ENCODE results near the gene GIGYF1. TPM values are rescaled to one million over a fixed set of nuclear protein-coding genes. Genes with fewer than 3 reads are reported as not detected.

GIGYF1 gene
- total and polyA plus RNA-seq, 8 donors = 10.5 to 127 (median 33.6) TPM

DNA sequence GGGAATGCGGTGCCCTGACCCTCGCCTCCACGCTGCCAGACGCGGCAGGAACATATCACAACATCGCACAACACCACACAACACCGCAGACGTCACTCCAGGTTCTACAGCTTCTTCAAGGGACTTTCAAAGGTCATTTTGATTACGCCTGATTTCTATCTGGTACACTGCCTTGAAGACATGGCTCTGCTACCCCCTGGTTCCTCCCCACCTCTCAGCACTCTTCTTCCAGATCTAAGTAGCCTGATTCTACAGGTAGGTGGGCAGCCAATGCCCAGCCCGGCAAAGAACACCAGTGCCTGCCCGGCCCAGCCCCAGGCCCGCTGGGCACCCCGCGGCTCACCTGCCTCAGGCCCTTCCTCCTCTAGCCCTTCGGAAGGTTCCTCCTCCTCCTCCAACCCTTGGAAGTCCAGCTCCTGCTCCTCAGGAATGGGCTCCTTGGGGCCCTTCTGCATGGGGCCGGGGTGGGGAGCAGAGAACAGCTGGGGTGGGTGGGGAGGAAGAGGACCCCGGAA, 8.4 kb downstream of the GIGYF1 start:
- TF ChIP-seq POLR2A (IDR thresholded peaks at IDR 0.05) = no peak
- no peak for TF ChIP-seq POLR2AphosphoS5 (IDR thresholded peaks at IDR 0.05)
- no peak for TF ChIP-seq EP300 (IDR thresholded peaks at IDR 0.05)
- TF ChIP-seq, protein P1, sequence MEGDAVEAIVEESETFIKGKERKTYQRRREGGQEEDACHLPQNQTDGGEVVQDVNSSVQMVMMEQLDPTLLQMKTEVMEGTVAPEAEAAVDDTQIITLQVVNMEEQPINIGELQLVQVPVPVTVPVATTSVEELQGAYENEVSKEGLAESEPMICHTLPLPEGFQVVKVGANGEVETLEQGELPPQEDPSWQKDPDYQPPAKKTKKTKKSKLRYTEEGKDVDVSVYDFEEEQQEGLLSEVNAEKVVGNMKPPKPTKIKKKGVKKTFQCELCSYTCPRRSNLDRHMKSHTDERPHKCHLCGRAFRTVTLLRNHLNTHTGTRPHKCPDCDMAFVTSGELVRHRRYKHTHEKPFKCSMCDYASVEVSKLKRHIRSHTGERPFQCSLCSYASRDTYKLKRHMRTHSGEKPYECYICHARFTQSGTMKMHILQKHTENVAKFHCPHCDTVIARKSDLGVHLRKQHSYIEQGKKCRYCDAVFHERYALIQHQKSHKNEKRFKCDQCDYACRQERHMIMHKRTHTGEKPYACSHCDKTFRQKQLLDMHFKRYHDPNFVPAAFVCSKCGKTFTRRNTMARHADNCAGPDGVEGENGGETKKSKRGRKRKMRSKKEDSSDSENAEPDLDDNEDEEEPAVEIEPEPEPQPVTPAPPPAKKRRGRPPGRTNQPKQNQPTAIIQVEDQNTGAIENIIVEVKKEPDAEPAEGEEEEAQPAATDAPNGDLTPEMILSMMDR (IDR thresholded peaks at IDR 0.05) = no peak
- no peak for DNase-seq
- Histone ChIP-seq H3K4me3 (no peak overlapping the region), H3K27me3 (no peaks in the 10 kb centered on the region), H3K27ac (no peak overlapping the region), H3K36me3 (peaks cover 70 to 94% (median 91%) of the 10 kb centered on the region in 4 donors), H3K9me3 (no peaks in the 10 kb centered on the region), H3K4me1 (peaks cover 9 to 42% (median 26%) of the 10 kb centered on the region in 4 donors)
- WGBS, 5 donors = 85 to 92% (median 88%) methylated on average over 15 to 17 of the region's 17 CpGs
- intact Hi-C loops (cut with DNase I; ENCODE audit: low total_unique reads) = no loop called here

DNA sequence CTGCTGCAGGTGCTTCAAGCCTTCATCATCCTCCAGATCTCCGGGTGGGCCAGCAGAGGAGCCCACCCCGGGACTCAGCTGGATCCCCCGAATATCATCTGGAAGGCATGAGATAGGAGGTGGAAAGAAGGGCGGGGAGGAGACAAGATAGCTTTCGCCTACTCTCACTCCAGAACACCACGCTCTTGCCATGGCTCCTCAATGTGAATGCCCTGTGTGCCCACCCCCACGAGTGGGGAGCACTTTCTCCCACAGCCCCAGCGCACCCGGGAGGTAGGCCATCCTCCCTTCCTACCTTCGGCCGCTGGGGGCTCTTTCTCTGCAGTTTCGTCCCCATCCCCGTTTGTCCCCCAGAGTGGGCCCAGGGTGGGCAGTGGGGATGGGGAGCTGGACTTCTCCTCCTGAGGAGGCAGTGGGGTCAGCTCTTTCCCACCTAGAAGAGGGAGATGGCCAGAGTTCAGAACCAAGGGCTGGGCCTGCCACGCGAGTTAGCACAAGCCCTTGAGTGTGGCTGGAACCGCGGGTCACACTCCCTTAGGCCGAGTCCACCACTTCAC, 8.9 kb downstream of the GIGYF1 start:
- Histone ChIP-seq H3K4me3 (no peak overlapping the region), H3K27ac (no peak overlapping the region), H3K9me3 (no peaks in the 10 kb centered on the region), H3K4me1 (peaks cover 7 to 42% (median 27%) of the 10 kb centered on the region in 4 donors), H3K27me3 (no peaks in the 10 kb centered on the region), H3K36me3 (peaks cover 70 to 99% (median 96%) of the 10 kb centered on the region in 4 donors)
- intact Hi-C loops (cut with DNase I; ENCODE audit: low total_unique reads) = no loop called here
- no peak for DNase-seq
- TF ChIP-seq, protein P1 (IDR thresholded peaks at IDR 0.05) = no peak
- TF ChIP-seq POLR2A (IDR thresholded peaks at IDR 0.05) (no peak), POLR2AphosphoS5 (IDR thresholded peaks at IDR 0.05) (no peak)
- 88 to 94% (median 91%) methylated on average over 16 to 18 of the region's 18 CpGs for WGBS, 5 donors

DNA sequence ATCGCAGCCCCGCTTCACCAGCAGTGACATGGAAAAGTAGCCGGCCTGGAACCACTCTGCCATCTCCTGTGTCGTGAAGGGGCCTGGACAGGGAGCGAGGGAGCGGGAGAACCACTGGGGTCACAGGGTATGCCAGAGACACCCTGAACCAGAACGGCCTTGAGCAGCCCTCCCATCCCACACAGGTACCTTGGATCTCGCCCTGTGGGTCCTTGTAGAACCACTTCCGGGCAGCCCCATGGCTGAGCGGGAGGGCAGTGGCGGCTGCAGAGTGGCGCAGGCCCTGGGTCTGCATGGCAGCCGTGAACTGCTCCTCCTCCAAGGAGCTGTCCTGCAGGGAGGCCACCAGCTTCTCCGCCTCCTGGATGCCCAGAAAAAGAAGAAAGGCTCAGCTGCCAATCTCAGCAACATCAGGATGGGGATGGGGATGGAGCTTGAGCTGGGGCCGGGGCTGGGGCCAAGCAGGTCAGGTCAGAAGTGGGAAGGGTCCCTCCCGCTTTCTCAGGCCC, 9.5 kb downstream of the GIGYF1 start:
- Histone ChIP-seq H3K9me3 (no peaks in the 10 kb centered on the region), H3K4me3 (no peak overlapping the region), H3K4me1 (peaks cover 2 to 42% (median 26%) of the 10 kb centered on the region in 4 donors), H3K27me3 (no peaks in the 10 kb centered on the region), H3K27ac (no peak overlapping the region), H3K36me3 (peaks cover 70 to 100% (median 98%) of the 10 kb centered on the region in 4 donors)
- intact Hi-C loops (cut with DNase I; ENCODE audit: low total_unique reads) = no loop called here
- 91 to 100% (median 93%) methylated on average over 5 to 16 of the region's 16 CpGs for WGBS, 5 donors
- TF ChIP-seq, protein P1 (IDR thresholded peaks at IDR 0.05) = no peak
- no peak for TF ChIP-seq EP300 (IDR thresholded peaks at IDR 0.05)
- no peak for TF ChIP-seq POLR2AphosphoS5 (IDR thresholded peaks at IDR 0.05)
- TF ChIP-seq POLR2A (IDR thresholded peaks at IDR 0.05) = no peak
- DNase-seq = no peak

DNA sequence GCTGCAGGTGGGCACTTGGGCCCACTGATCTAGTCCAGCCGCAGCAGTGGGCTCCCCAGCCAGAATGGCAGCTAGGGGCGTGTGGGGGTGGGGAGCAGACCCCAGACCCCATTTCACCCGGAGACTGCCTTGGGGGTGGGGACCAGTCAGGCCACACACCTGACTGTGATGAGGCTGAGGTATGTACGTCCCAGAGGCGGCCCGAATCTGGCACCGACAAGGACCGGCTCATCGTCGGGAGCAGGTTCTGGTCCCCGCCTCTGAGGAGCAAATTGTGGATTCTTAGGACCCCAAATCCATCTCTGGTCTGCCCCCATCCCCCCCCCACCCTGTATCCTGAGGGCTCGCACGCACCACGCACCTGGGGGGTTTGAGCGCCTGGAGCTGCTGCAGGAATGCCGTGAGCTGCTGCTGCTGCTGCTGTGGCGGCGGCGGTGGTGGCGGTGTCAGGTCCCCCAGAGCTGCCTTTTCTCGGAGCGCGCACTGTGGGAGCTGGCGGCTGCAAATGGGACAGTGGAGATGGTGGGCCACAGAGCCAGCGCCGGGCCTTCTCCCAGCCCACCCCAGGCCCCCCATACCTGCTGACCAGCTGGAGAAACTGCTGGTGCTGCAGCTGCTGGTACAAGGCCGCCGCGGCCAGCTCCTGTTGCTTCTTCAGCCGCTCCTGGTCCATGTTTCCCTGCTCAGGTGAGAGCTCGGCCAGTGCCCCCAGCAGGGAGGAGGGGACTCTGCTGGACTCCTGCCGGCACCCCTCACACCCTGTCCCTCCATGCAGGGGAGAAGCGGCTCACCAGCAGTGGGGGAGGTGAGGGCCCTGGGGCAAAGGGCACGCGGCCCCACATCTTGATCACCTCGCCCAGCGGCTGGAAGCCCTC, 10.2 kb downstream of the GIGYF1 start:
- no peak for TF ChIP-seq POLR2AphosphoS5 (IDR thresholded peaks at IDR 0.05)
- no peak for TF ChIP-seq POLR2A (IDR thresholded peaks at IDR 0.05)
- TF ChIP-seq, protein P1 (IDR thresholded peaks at IDR 0.05) = no peak
- TF ChIP-seq EP300 (IDR thresholded peaks at IDR 0.05) = no peak
- DNase-seq = peak in 1 of 2 donors; percentile 5

More for the DNA sequence above, 10.2 kb downstream of the GIGYF1 start:
- H3K27ac ChIP-seq = no peak overlapping the region
- WGBS, 5 donors = 91 to 94% (median 92%) methylated on average over 14 to 37 of the region's 37 CpGs
- intact Hi-C loops (cut with DNase I; ENCODE audit: low total_unique reads) = no loop called here
- H3K36me3 ChIP-seq = peaks cover 76 to 100% (median 98%) of the 10 kb centered on the region in 4 donors
- no peak overlapping the region for H3K4me3 ChIP-seq
- H3K9me3 ChIP-seq = no peaks in the 10 kb centered on the region
- no peaks in the 10 kb centered on the region for H3K27me3 ChIP-seq
- peaks cover 0 to 42% (median 24%) of the 10 kb centered on the region in 4 donors for H3K4me1 ChIP-seq

All from stomach (tissue), 9 donors.